NOMO-1 treated with DMSO at 0.1 percent for 48 hours (cell line): Measurements from ENCODE around the gene NEK11.
"Not testable (repeated sequence)": the region's sequence is repeated elsewhere in the genome, so short reads cannot be mapped to it uniquely, and the experiment has no call there.

Experiments used
- DNase-seq: peaks from one replicate; lab custom pipeline; 2025; ENCODE audit not compliant: unreplicated experiment; lab: John Stamatoyannopoulos, UW

The NEK11 gene

DNA sequence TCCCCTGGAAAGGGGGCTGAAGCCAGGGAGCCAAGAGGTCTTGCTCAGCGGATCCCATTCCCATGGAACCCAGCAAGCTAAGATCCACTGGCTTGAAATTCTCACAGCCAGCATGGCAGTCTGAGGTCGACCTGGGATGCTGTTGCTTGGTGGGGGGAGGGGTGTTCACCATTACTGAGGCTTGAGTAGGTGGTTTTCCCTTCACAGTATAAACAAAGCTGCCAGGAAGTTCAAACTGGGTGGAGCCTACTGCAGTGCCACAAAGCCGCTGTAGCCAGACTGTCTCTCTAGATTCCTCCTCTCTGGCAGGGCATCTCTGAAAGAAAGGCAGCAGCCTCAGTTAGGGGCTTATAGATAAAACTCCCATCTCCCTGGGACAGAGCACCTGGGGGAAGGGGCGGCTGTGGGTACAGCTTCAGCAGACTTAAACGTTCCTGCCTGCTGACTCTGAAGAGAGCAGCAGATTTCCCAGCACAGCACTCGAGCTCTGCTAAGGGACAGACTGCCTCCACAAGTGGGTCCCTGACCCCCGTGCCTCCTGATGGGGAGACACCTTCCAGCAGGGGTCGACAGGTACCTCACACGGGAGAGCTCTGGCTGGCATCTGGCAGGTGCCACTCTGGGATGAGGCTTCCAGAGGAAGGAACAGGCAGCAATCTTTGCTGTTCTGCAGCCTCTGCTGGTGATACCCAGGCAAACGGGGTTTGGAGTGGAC is 15.8 kb downstream of the NEK11 start:
- DNase-seq, result not testable (repeated sequence)

DNA sequence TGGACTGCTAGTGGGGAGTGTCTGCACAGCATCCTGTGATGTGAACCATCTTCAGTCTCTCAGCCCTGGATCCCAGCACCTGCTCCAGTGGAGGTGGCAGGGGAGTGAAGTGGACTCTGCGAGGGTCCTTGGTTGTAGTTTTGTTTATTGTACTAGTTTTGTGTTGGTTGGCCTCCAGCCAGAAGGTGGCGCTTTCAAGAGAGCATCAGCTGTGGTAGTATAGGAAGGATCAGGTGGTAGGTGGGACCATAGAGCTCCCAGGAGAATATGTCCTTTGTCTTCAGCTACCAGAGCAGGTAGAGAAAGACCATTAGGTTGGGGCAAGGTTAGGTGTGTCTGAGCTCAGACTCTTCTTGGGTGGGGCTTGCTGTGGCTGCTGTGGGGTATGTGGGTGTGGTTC is 20.9 kb downstream of the NEK11 start:
- DNase-seq, result no peak

DNA sequence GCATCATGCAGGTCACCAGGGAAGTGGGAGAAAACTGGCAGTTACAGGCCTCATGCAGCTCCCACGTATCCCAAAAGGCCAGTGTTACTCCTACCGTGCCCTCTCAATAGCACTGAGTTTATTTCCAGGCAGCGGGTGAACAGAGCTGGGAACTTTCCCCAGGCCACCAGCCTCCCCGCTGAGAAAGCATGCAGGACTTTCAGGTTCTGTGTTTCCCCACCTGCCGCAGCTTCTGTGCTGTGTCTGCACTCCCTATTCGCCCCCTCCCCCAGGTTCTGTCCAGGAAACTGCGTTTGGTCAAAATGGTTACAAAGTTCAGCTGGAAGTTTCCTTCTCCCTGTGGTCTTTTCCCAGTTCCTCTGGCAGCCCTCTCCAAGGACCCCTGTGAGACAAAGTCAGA is 21.4 kb downstream of the NEK11 start:
- no peak for DNase-seq

DNA sequence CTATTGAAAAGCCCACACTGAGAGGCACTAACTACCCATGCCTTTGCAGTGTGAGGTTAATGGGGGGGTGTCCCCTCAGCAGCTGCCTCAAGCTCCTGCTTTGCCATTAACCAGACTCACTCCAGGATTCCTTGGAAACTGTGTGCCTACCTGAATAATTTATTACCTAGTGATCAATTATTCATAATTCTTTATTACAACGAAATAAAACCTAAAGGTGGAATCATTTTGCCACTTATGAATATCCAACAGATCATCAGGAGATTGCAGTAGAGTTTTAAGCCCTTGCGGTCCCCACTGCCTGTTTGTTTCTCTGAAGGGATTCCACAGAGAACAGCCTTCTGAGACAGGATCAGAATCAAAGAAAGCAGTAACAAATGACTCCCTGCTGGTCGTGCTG is 23.3 kb downstream of the NEK11 start:
- DNase-seq, result no peak

DNA sequence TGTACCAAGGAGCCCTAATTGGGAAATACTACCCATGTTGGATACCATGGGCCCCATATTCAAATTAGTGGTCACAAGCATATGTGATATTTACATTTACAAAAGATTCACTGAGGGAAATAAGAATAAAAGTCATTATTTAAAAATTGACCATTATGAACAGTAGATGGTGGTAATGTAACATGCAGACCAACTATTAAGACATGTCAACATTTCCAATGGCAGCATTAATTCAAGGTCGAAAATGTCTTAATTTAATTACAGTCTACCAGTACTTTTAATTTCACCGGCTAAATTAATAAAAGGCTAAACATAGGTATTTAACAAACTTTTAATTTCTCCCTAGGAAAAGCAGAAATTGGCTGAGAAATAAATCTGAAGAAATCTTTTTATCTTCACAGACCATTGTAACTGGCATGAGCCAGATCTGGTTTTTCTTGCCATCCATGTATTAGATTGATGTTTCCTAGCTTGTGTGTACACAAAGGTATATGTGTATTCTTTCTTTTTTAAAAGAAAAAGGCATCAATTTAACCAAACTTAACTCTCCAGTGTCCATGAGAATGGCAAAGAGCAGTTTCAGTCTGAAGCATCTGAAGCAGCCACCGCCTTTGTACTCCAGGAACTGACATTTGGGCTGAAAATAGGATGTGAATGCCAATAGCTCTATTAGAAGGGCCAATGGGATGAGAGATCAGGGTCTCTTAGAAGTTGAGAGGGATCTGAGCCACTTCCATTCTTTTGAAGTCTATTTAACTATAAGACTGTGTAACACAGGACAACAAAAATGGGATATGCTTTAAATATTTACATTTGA is 26.6 kb downstream of the NEK11 start:
- no peak for DNase-seq

DNA sequence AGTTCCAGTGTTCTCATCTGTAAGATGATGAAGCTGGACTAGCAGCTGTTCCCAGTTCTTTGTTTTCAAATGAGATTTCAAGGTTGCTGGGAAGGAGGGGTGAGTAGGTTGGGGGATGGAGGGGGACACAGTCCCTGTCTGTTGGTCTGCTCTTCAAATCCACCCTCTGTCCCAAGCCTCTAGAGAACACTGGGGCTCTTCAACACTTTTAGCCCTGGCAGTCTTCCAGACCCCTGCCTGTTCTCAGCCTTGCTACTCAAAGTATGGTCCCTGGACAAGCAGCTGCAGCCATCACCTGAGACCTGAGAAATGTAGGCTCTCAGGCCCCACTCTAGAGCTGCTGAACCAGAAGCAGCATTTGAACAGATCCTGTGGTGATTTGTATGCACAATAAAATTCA is 41.3 kb downstream of the NEK11 start:
- no peak for DNase-seq

DNA sequence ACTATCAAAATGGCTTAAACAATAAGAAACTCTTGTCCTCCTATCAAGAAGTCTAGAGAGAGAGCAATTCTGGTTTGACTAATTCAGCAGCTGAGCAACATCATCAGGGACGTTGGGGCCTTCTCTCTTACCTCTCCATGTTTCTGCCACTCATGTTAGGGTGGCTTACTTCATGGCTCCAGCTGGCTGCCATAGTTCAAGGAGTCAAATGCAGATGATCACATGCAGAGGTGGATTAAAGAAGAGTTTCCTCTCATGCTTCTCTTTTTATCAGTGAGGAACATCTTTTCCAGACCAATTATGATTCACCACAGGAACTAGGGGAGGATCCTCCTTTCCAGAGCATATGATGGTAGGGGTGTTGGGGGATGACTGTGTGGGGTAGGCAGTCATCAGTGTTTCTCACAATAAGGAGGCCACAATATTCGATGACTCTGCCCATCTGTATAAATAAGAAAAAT is 45.5 kb downstream of the NEK11 start:
- no peak for DNase-seq

DNA sequence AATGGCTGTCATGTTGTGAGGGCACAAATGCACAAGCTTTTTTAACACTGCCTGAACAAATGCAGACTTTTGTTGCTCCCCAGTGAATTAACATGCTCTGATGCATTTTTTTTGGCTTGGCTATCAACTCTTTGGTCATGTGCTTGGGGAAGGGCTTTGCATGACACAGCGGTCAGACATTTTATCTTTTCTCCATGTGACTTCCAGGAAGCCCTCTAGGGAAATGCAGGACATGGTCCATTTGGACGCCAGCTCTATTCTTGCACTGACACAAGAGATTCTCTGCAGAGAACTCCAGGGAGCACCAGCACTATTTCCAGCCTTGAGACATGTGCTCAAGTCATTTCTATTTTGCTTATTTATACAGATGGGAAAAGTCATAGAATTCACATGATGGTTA is 46.2 kb downstream of the NEK11 start:
- no peak for DNase-seq

DNA sequence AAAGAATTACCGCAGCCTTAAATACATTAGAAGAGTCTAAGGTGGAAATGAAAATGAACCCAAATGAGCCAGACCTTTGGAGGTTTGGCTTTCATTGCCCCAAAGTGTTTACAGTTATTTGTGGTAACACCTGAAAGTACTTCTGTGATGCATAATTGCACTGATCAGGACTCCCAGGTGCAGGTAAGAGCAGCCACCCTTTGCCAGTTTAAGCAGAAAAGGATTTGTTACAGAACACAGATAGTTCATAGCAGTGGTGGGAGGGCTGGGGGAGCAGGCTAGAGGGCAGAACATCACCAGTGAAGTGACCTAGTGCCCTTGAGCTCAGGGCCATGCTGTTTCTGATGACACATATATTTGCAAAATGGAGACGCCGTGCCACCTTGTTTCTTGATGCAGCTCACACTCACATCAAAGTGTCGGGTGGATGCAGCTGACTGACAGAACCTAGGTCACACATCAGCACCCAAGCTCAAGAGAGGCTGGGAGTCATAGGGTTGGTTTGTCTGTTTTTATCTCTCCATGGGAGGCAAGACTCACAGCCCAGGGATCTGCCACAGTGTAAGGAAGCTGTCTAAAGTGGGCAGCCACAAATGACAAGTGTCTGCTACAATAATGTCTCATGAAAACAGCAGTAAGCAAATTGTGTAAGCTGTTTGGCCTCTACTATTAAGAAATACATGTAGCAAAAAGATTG is 49.1 kb downstream of the NEK11 start:
- DNase-seq, result no peak

DNA sequence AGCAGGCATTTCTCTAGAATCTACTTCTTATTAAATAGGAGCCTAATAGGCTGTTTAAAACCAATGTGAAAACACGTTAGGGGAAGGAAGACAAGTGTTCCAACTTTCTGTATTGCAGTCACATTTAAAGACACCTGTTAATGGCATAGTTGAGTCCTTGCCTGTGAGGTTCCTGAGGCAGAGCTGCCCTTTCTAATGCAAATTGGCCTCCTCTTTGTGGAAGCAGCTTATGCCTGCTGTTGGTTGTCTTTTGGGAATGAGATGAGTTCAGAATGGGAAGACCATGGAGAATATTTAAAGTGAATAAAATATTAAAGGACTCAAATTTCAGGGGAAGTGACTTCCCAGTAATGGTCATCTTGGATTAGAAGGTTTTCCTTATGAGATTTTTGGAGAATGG is 51.2 kb downstream of the NEK11 start:
- no peak for DNase-seq

DNA sequence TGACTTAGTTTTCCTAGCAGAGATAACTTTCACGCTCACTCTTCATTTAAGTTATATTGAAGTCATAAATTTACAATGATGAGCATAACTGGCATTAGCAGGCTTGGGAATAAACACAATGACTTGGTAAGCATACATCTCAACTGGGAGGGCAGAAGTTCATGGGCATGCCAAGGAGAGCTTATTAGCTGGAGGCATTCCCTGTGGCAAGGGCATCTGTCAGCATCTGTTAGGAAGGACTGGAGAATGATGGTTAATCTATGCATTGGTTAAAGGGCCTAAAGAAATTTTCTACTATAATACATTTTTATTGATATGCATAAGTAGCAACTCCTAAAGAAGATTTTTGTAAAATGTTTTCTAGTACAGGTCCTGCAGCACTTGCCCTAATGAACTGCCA is 52.4 kb downstream of the NEK11 start:
- no peak for DNase-seq

DNA sequence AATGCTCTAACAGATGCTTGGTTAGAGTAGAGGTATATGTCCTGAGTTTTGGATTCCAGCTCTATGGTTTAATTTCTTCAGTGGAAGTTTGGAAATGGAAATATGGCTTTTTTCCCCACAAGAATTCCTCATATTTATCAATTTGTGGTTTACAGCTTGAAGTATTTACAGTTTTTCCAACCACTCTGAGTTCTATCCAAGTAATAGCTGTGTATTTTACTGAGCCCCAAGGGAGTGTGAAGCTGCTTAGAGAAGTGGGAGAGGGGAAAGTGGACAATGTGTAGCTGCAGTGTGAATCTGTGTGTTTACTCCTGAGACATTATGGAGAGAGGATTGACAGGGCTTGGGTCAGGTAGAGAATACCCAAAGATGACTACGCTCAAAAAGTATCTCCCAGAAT is 54.5 kb downstream of the NEK11 start:
- DNase-seq, result no peak

DNA sequence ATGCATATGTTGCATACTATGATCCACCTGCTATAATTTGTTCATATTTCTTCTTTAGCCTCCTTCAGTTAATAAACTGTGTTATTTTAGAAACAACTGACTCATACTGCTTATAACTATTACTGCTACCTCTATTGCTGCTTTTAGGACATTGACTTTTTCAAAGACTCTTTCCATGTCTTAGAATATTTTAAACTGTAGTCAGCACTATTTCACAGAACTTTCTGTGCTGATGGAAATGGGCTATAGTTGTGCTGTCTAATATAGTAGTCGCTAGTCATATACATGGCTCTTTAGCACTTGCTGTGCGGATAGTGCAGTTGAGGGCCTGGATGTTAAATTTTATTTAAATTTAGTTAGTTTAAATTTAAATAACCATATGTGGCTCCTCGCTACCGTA is 55.6 kb downstream of the NEK11 start:
- no peak for DNase-seq

DNA sequence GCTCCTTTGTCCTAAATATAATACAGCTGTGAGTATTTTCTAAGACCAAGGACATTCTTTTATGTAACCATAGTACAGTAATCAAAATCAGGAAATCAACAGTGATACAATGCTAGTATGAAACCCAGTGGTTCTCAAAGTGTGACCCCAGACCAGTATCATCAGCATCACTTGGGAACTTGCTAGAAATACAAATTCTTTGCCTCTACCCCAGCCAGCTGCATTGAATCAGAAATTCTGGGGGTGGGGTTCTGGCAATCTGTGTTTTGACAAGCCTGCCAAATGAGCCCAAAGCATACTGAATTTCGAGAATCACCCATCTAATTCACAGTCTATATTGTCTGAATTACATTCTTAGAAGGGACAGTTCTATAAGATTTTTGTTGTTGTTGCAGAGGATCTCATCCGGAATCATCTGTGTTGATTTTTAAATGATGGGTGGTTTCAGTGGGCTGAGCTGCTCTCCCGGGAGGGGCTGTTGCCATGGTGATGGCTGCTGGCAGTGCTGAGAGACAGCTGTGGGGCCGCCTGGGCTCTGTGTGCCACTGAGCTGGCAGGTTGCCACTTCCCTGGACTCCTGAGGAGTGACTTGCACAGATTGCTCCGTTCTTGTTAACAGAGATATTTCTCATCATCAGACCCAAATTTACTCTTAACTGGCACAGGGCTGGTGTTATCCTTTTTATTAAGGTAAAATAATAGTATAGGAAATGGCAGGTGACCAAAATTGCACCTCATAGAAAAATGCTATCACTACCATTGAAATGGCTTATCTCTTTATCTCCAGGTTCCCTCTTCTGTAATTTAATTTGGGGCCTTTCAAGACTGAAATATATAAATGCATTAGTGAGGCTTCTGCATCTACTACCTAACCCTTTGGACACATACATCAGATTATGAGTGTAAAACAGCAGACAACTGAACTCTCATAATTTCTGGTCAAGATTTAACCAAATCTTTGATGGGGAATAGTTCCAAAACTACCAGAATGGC is 56.5 kb downstream of the NEK11 start:
- no peak for DNase-seq

DNA sequence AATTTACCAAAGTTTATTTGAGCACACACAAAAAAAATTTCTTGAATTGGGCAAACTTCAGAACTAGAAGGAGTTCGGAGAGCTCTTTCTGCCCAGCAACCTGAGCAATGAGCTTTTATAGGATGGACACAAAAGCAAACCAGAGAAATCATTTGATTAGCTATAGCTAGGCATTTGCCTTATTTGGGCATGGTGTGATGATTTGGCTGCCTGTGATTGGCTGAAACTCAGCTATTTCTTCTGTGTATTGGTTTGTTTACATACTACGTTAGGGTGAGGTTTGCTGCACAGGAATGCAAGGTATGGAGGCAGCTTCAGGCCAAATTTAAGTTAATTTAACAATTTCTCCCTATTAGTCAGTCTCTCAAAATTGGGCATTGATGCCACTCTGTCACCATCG is 65.1 kb downstream of the NEK11 start:
- DNase-seq, result no peak

DNA sequence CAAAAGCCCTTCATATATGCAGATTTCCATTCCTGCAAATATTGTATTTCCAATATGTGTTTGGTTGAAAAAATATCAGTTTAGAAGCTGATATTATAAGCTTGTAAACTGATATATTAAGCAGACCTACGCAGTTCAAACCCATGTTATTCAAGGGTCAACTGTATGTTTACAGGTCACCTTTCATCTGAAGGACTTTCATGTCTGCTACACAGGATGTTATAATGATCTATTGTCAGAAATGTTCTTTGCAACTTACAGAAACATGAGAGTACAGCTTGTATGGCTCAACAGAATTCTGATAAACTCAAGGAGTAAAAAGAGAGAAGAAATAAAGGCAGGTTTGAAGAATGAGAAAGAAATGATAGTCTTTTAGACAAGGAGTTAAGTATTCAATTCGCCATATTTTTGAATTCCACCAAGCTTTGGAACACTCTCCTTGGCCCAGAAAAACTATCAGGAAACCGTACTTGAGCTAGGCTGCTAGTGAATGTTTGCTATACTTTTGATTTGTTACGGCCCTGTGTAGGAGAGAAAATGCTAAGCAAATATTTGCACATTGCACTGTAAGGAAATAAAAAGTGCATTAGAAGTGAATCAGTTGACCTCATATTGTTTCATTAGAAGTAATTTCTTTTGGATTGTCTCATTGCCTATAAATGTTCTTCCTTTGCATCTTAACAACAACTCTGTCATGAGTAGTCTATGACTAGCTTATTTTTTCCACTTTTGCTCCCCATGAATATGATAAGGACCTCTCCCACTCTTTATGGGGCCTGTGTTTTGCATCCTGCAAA is 81.2 kb downstream of the NEK11 start:
- no peak for DNase-seq

DNA sequence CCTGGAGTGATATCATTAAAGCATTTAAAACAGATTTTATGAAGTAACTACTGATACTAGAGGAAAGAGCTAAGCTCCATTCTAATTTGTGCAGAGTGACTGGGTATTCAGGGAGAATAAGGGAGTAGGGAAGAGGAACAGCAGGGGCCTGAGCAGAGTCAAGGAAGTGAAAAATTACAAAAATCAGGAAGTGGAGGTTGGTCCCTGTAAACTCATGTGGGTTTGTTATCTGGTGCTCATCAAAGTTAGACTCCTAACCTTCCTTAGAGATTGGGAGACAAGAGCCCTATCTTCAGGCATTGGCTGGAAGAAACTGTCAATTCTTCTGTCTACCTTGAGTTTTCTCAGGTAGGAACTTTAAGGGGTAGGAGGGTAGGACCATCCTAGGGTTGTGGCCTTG is 82.5 kb downstream of the NEK11 start:
- peak; percentile 3 for DNase-seq

DNA sequence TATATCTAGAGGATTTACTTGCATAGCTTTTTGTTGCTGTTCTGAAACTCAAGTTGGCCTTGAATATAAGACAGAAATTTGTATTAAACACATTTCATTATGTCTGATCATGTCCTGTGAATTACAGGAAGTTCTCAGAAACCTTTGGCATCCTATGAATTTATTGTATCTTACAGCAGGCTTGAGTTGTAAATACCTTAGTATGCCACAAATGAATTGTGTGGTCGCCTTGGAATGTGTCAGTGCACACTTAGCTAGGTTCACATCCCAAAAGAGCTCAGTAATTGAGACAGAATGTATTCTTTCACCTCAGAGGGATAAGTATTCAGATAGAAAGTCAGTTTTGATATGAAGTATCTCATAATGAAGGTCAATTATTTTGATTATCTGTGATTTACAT is 83.4 kb downstream of the NEK11 start:
- no peak for DNase-seq

DNA sequence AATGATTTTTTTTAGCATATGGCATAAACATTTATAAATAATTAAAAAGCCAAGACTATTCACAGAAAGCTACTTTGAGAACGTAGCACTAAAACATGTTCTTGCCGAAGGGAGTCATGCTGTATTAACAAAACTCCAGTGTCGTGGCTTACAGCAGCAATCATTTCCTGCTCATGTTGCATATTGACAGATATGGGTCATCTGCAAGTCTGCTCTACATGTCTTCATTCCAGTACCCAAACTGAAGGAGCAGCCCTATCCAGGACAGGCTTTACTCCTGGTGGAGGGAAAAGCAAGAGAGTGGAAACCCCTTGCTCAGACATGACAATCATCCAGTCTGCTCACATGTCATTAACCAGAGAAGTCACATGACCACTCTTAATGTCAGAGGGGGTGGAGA is 87.6 kb downstream of the NEK11 start:
- DNase-seq, result no peak

DNA sequence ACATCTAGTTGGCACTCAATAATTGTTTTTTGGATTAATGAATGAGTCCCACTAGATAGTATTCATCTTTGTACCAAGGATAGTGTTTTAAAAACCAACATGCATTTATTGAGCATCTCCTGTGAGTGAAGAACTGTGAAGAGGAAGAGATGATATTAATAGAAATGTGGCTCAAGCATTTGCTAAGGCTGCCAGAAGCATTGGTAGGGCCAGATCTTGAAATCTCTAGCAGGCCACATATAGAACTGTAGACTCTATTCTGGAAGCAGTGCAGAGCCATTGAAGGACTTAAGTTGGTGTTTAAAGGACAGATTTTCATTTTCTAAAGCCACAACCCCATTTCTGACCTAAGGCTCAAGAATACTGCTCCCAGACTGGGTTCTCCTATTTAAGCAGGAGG is 99.0 kb downstream of the NEK11 start:
- no peak for DNase-seq
